Right cardiac atrium (tissue), 5 donors: ENCODE measurements around the gene HACL1. TPM values are rescaled to one million over a fixed set of nuclear protein-coding genes. Genes with fewer than 3 reads are reported as not detected.
A peak's percentile ranks its signal among the peaks of the same experiment; 100 is the strongest.

Source experiments
- ATAC-seq, 2 donors: fragments of 200-7000 bp; cut with Tn5 transposase; one replicate each; pipeline versions ENCODE4 v1.8.0 to v1.9.1; 2020; ENCODE audit warnings: moderate library complexity in 2 of 2, mild to moderate bottlenecking in 1 of 2
- DNase-seq, 3 donors: peaks; one replicate each; pipeline ENCODE4 v3.0.0-alpha.2; 2020
- H3K27ac ChIP-seq: one replicate; pipeline ENCODE4 v1.5.1; 2013; ENCODE audit warnings: mild to moderate bottlenecking, low read length, control low read depth, moderate library complexity
- H3K27me3 ChIP-seq: one replicate; pipeline ENCODE4 v1.6.1; 2013; ENCODE audit not compliant: control insufficient read depth, insufficient read depth
- H3K4me1 ChIP-seq: one replicate; pipeline ENCODE4 v1.6.1; 2013; ENCODE audit warnings: low read length; ENCODE audit not compliant: control insufficient read depth, insufficient read depth
- H3K4me3 ChIP-seq: one replicate; pipeline ENCODE4 v1.5.1; 2013; ENCODE audit warnings: low read length, control low read depth
- H3K9me3 ChIP-seq: one replicate; pipeline ENCODE4 v1.6.1; 2013; ENCODE audit warnings: low read length; ENCODE audit not compliant: control insufficient read depth
- WGBS: extraction: QIAGEN DNeasy Blood & Tissue Kit; methylation state at CpG from one replicate; pipeline ENCODE4 v1.1.7; 2013; 5-methylcytosine and 5-hydroxymethylcytosine counted together
- intact Hi-C, 4 donors: fragments of 100-400 bp; cut with DNase I; formaldehyde crosslinking; loops; one replicate each; pipeline versions ENCODE4 v1.11.0 to v1.14.0; 2022 to 2023
- long read RNA-seq, 4 donors: library from polyadenylated mRNA; unstranded; transcript quantifications; one replicate each; pipeline ENCODE4 v2.0.0, GENCODE V29; 2020 to 2021
- polyA plus RNA-seq: library from polyadenylated mRNA; stranded (reverse); fragments of 200-250 nt; gene quantifications from one replicate; pipeline ENCODE4 v1.2.3, GENCODE V29; 2013
- total RNA-seq, 4 donors: library from RNA; stranded (reverse); fragmentation: NEBNext Ultra II Directional; extraction: Animal tissue kit (Norgen Biotek cat#: 25700); gene quantifications; one replicate each; pipeline ENCODE4 v1.2.1, GENCODE V29; 2021
- donor health status: healthy with polysubstance abuse.
- donor health status: DM: no; HTN: yes; CAD: no.
- donor health status: DM: no; HTN: no; CAD: no.
- donor health status: DM: no; HTN: yes; CAD: no; lungs with severe emphysema.
- donor health status: DM: yes; HTN: yes; CAD: no.

The HACL1 gene
- total RNA-seq = 10 to 100 TPM; 10.8 to 16.8 (median 13.8) TPM
- polyA plus RNA-seq = 9.7 TPM
- long read RNA-seq, donor 1, transcript HACL1-201 (17 exons, 2,266 nt) = major isoform, 20 of 23 reads
- long read RNA-seq, donor 1, partial matches to known transcripts = 0 of 23 reads
- long read RNA-seq, donor 1, other reads (novel, unspliced or antisense) = 2 of 23 reads
- long read RNA-seq, donor 2, transcript HACL1-201 (17 exons, 2,266 nt) = major isoform, 7 of 11 reads
- long read RNA-seq, donor 2, partial matches to known transcripts = 1 of 11 reads
- long read RNA-seq, donor 2, other reads (novel, unspliced or antisense) = 3 of 11 reads
- long read RNA-seq, donor 3, transcript HACL1-201 (17 exons, 2,266 nt) = major isoform, 36 of 56 reads
- long read RNA-seq, donor 3, partial matches to known transcripts = 2 of 56 reads
- long read RNA-seq, donor 3, other reads (novel, unspliced or antisense) = 12 of 56 reads
- long read RNA-seq, donor 4, transcript HACL1-201 (17 exons, 2,266 nt) = major isoform, 8 of 14 reads
- long read RNA-seq, donor 4, partial matches to known transcripts = 2 of 14 reads
- long read RNA-seq, donor 4, other reads (novel, unspliced or antisense) = 2 of 14 reads

GRCh38 chr3:15601399-15602145 lies at the start of gene HACL1, which contains the start of gene BTD:
TSS of gene HACL1 (minus strand) at chr3:15601569. CDS start at chr3:15601463, 106 bp downstream.
TSS of gene BTD (plus strand) at chr3:15601745. CDS start at chr3:15635440, 33,695 bp downstream.
- ATAC-seq (peak; percentile 98), DNase-seq (peak; percentile 97 to 98 (median 98))
- H3K4me1 ChIP-seq = peaks cover 5% of the 10 kb centered on the region
- intact Hi-C loops = no loop called here
- no peaks in the 10 kb centered on the region for H3K9me3 ChIP-seq
- H3K4me3 ChIP-seq = peak within 1 kb of the TSS; percentile 80
- H3K27me3 ChIP-seq = no peaks in the 10 kb centered on the region
- peak within 1 kb of the TSS; percentile 65 for H3K27ac ChIP-seq
- WGBS = under 1% methylated on average over 61 of the region's 61 CpGs

GRCh38 chr3:15649858-15650257 lies 48.5 kb upstream of the HACL1 start:
- intact Hi-C loops = no loop called here
- WGBS = 89% methylated on average over 5 of the region's 5 CpGs
- Histone ChIP-seq H3K4me3 (no peak overlapping the region), H3K27me3 (no peaks in the 10 kb centered on the region), H3K27ac (no peak overlapping the region), H3K9me3 (no peaks in the 10 kb centered on the region), H3K4me1 (peaks cover 4% of the 10 kb centered on the region)
- DNase-seq (no peak), ATAC-seq (no peak)

- Histone ChIP-seq H3K4me3 (no peak overlapping the region), H3K9me3 (no peaks in the 10 kb centered on the region), H3K27ac (no peak overlapping the region), H3K27me3 (no peaks in the 10 kb centered on the region), H3K4me1 (peaks cover 4% of the 10 kb centered on the region)
- DNase-seq (no peak), ATAC-seq (no peak)
- intact Hi-C loops = no loop called here
- 96% methylated on average over 3 of the region's 3 CpGs for WGBS
These were observed 48.0 kb upstream of the HACL1 start for GRCh38 chr3:15649341-15649740.

- Histone ChIP-seq H3K27me3 (no peaks in the 10 kb centered on the region), H3K4me1 (peaks cover 4% of the 10 kb centered on the region), H3K9me3 (no peaks in the 10 kb centered on the region), H3K4me3 (no peak overlapping the region), H3K27ac (no peak overlapping the region)
- intact Hi-C loops = no loop called here
- ATAC-seq = peak; percentile 17 to 46
- WGBS = 51% methylated on average over 4 of the region's 4 CpGs
- DNase-seq = no peak
These were observed 46.3 kb upstream of the HACL1 start for GRCh38 chr3:15647611-15648167.

GRCh38 chr3:15646851-15647511 lies 45.6 kb upstream of the HACL1 start:
- Histone ChIP-seq H3K27ac (peak overlapping the region; percentile 32), H3K4me1 (peaks cover 4% of the 10 kb centered on the region), H3K4me3 (no peak overlapping the region), H3K9me3 (no peaks in the 10 kb centered on the region), H3K27me3 (no peaks in the 10 kb centered on the region)
- intact Hi-C loops = no loop called here
- ATAC-seq (peak; percentile 58 to 93), DNase-seq (peak in 1 of 3 donors; percentile 62)
- 51% methylated on average over 13 of the region's 13 CpGs for WGBS

GRCh38 chr3:15645740-15646501 lies 44.6 kb upstream of the HACL1 start:
- H3K9me3 ChIP-seq = no peaks in the 10 kb centered on the region
- H3K27me3 ChIP-seq = no peaks in the 10 kb centered on the region
- ATAC-seq (no peak), DNase-seq (peak in 1 of 3 donors; percentile 34)
- H3K4me1 ChIP-seq = peaks cover 4% of the 10 kb centered on the region
- H3K4me3 ChIP-seq = no peak overlapping the region
- intact Hi-C loops = no loop called here
- H3K27ac ChIP-seq = no peak overlapping the region
- 77% methylated on average over 18 of the region's 18 CpGs for WGBS

- WGBS = 90% methylated on average over 6 of the region's 6 CpGs
- Histone ChIP-seq H3K27me3 (no peaks in the 10 kb centered on the region), H3K4me1 (peaks cover 4% of the 10 kb centered on the region), H3K27ac (no peak overlapping the region), H3K4me3 (no peak overlapping the region), H3K9me3 (no peaks in the 10 kb centered on the region)
- ATAC-seq (no peak), DNase-seq (no peak)
- intact Hi-C loops = no loop called here
These were observed 43.9 kb upstream of the HACL1 start for GRCh38 chr3:15645246-15645645.

- H3K4me1 ChIP-seq = peaks cover 3% of the 10 kb centered on the region
- 93% methylated on average over 1 of the region's 1 CpG for WGBS
- H3K9me3 ChIP-seq = no peaks in the 10 kb centered on the region
- intact Hi-C loops = loop anchor here in 1 of 4 donors (10.0 kb wide), 1 partner anchor 606 kb away; no protein-coding TSS in a partner anchor
- no peak overlapping the region for H3K4me3 ChIP-seq
- DNase-seq (no peak), ATAC-seq (no peak)
- no peaks in the 10 kb centered on the region for H3K27me3 ChIP-seq
- no peak overlapping the region for H3K27ac ChIP-seq
These were observed 37.5 kb upstream of the HACL1 start for GRCh38 chr3:15638891-15639262.

GRCh38 chr3:15638193-15638890 lies 37.0 kb upstream of the HACL1 start:
- H3K4me1 ChIP-seq = peaks cover 5% of the 10 kb centered on the region
- no peak for ATAC-seq

More at GRCh38 chr3:15638193-15638890, 37.0 kb upstream of the HACL1 start:
- Histone ChIP-seq H3K27ac (no peak overlapping the region), H3K9me3 (no peaks in the 10 kb centered on the region), H3K27me3 (no peaks in the 10 kb centered on the region), H3K4me3 (no peak overlapping the region)
- intact Hi-C loops = loop anchor here in 1 of 4 donors (10.0 kb wide), 1 partner anchor 606 kb away; no protein-coding TSS in a partner anchor
- WGBS = 92% methylated on average over 6 of the region's 6 CpGs
- no peak for DNase-seq
